Neutrophil (primary cell): ENCODE data around the gene RAB3B.

Experiments
- H3K27ac ChIP-seq: fragments of 200-600 bp; sonication (generic); 2 replicates; pipeline ENCODE4 v1.5.1; 2016; ENCODE audit warnings: mild to moderate bottlenecking, moderate library complexity
- H3K27me3 ChIP-seq: fragments of 200-600 bp; sonication (generic); 2 replicates; pipeline ENCODE4 v1.6.0; 2016; ENCODE audit warnings: mild to moderate bottlenecking
- H3K36me3 ChIP-seq: fragments of 200-600 bp; sonication (generic); 2 replicates; pipeline ENCODE4 v1.5.1; 2017
- H3K4me1 ChIP-seq, 2 experiments: fragments of 200-600 bp in 1 of 2; sonication (generic) in 1 of 2; 1 replicate in 1 of 2; 2 replicates in 1 of 2; pipeline versions ENCODE4 v1.5.1 to v1.6.1; 2013 to 2016; ENCODE audit warnings: low read depth in 1 of 2, low read length in 1 of 2, mild to moderate bottlenecking in 1 of 2, moderate library complexity in 1 of 2; ENCODE audit not compliant: control insufficient read depth in 1 of 2, insufficient read depth in 1 of 2
- H3K4me3 ChIP-seq, 2 experiments: fragments of 200-600 bp in 1 of 2; sonication (generic) in 1 of 2; 1 replicate in 1 of 2; 2 replicates in 1 of 2; pipeline ENCODE4 v1.5.1; 2013 to 2016; ENCODE audit warnings: low read depth in 1 of 2, low read length in 1 of 2, mild to moderate bottlenecking in 1 of 2, moderate library complexity in 1 of 2
- H3K9me3 ChIP-seq: fragments of 200-600 bp; sonication (generic); 2 replicates; pipeline ENCODE4 v1.5.1; 2016
- CTCF ChIP-seq: fragments of 200-600 bp; sonication (generic); IDR thresholded peaks from 2 replicates; pipeline ENCODE4 v1.5.1; 2016; ENCODE audit warnings: antibody characterized with exemption

RAB3B gene

GRCh38 chr1:51957618-51958017 lies 32.9 kb downstream of the RAB3B start:
- H3K4me1 ChIP-seq: peaks cover 0 to 4% of the 10 kb centered on the region in 2 experiments
- H3K9me3 ChIP-seq: no peaks in the 10 kb centered on the region
- TF ChIP-seq CTCF: no peak
- H3K36me3 ChIP-seq: no peaks in the 10 kb centered on the region
- no peak overlapping the region for H3K4me3 ChIP-seq
- no peak overlapping the region for H3K27ac ChIP-seq
- H3K27me3 ChIP-seq: peaks cover 53% of the 10 kb centered on the region

- peaks cover 0 to 4% of the 10 kb centered on the region in 2 experiments for H3K4me1 ChIP-seq
- TF ChIP-seq CTCF: no peak
- no peak overlapping the region for H3K27ac ChIP-seq
- H3K9me3 ChIP-seq: no peaks in the 10 kb centered on the region
- H3K27me3 ChIP-seq: peaks cover 52% of the 10 kb centered on the region
- no peaks in the 10 kb centered on the region for H3K36me3 ChIP-seq
- no peak overlapping the region for H3K4me3 ChIP-seq
Observed at GRCh38 chr1:51956528-51957509, 33.7 kb downstream of the RAB3B start.

- Histone ChIP-seq H3K4me1 (peaks cover 0 to 4% of the 10 kb centered on the region in 2 experiments), H3K36me3 (no peaks in the 10 kb centered on the region), H3K9me3 (no peaks in the 10 kb centered on the region), H3K27me3 (peaks cover 49% of the 10 kb centered on the region), H3K4me3 (no peak overlapping the region), H3K27ac (no peak overlapping the region)
- no peak for TF ChIP-seq CTCF
Observed at GRCh38 chr1:51955797-51956527, 34.5 kb downstream of the RAB3B start.

- Histone ChIP-seq H3K9me3 (no peaks in the 10 kb centered on the region), H3K27ac (no peak overlapping the region)
Observed at GRCh38 chr1:51954783-51955182, 35.7 kb downstream of the RAB3B start.

GRCh38 chr1:51953079-51953478 lies 37.4 kb downstream of the RAB3B start:
- Histone ChIP-seq H3K9me3 (no peaks in the 10 kb centered on the region), H3K4me1 (no peaks in the 10 kb centered on the region), H3K27me3 (peaks cover 38% of the 10 kb centered on the region), H3K27ac (no peak overlapping the region), H3K36me3 (no peaks in the 10 kb centered on the region), H3K4me3 (no peak overlapping the region)
- TF ChIP-seq CTCF: no peak

More at GRCh38 chr1:51954783-51955182, 35.7 kb downstream of the RAB3B start:
- H3K4me3 ChIP-seq: no peak overlapping the region
- no peaks in the 10 kb centered on the region for H3K4me1 ChIP-seq
- H3K27me3 ChIP-seq: peaks cover 38% of the 10 kb centered on the region
- no peak for TF ChIP-seq CTCF
- no peaks in the 10 kb centered on the region for H3K36me3 ChIP-seq
